Activated CD4-positive, alpha-beta memory T cell treated with anti-CD3 and anti-CD28 coated beads, Interleukin-2, amount 10 ng/mL, durations not matched to agents 7 days and 5 days (primary cell): Measurements from ENCODE around the gene TGM1. TPM values are rescaled to one million over a fixed set of nuclear protein-coding genes. Genes with fewer than 3 reads are reported as not detected.
A peak's percentile ranks its signal among the peaks of the same experiment; 100 is the strongest.
"Not testable (repeated sequence)": the region's sequence is repeated elsewhere in the genome, so short reads cannot be mapped to it uniquely, and the experiment has no call there.

Experiments
- CTCF ChIA-PET: fragments of 350-600 bp; sonication (Branson Sonifier 250); formaldehyde crosslinking; loops from one replicate; lab custom pipeline; 2021; ENCODE audit warnings: antibody characterized with exemption, inconsistent platforms; lab: Charles Lee
- POLR2A ChIA-PET: fragments of 350-600 bp; sonication (Branson Sonifier 250); formaldehyde crosslinking; loops from one replicate; lab custom pipeline; 2021; ENCODE audit warnings: antibody characterized with exemption; lab: Charles Lee
- DNase-seq: peaks from one replicate; pipeline ENCODE4 v3.0.0-alpha.2; 2020
- H3K27ac Mint-ChIP-seq: one replicate; pipeline ENCODE4 v1.8.0; 2021; ENCODE audit warnings: mild to moderate bottlenecking, mixed read lengths
- H3K27me3 Mint-ChIP-seq: one replicate; pipeline ENCODE4 v1.8.0; 2021; ENCODE audit warnings: mixed read lengths
- H3K36me3 Mint-ChIP-seq: one replicate; pipeline ENCODE4 v1.8.0; 2021; ENCODE audit warnings: low read depth, mixed read lengths
- H3K4me1 Mint-ChIP-seq: one replicate; pipeline ENCODE4 v1.8.0; 2021; ENCODE audit warnings: mixed read lengths
- H3K4me3 Mint-ChIP-seq: one replicate; pipeline ENCODE4 v1.8.0; 2021; ENCODE audit warnings: mild to moderate bottlenecking, mixed read lengths
- H3K9me3 Mint-ChIP-seq: one replicate; pipeline ENCODE4 v1.8.0; 2021; ENCODE audit warnings: mixed read lengths
- total RNA-seq, 2 experiments: library from RNA; stranded (reverse); gene quantifications; one replicate each; pipeline ENCODE4 v1.2.3, GENCODE V29; 2021

The TGM1 gene
- total RNA-seq, 2 experiments from 2014 or later: 4.0 to 4.4 TPM

DNA sequence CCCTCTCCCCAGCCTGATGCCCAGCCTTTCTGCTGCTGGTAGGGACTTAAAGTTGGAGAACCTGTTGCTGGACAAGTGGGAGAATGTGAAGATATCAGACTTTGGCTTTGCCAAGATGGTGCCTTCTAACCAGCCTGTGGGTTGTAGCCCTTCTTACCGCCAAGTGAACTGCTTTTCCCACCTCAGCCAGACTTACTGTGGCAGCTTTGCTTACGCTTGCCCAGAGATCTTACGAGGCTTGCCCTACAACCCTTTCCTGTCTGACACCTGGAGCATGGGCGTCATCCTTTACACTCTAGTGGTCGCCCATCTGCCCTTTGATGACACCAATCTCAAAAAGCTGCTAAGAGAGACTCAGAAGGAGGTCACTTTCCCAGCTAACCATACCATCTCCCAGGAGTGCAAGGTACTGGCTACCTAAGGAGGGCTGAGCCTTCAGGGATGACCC is 55.8 kb downstream of the TGM1 start:
- no peaks in the 10 kb centered on the region for H3K27me3 Mint-ChIP-seq
- no peak overlapping the region for H3K27ac Mint-ChIP-seq
- no peak overlapping the region for H3K4me3 Mint-ChIP-seq
- H3K36me3 Mint-ChIP-seq: peaks cover 87% of the 10 kb centered on the region
- ChIA-PET CTCF (interaction anchor here (1.4 kb wide), 1 partner anchor 11 kb away, joined by 5 read pairs; no protein-coding TSS in a partner anchor), POLR2A (interaction anchor here (0.6 to 14.0 kb wide), 4 partner anchors 9 to 127 kb away, joined by 3 to 186 read pairs (median 4); partner anchors contain the start of genes IRF9, MDP1 and TM9SF1)
- peaks cover 8% of the 10 kb centered on the region for H3K9me3 Mint-ChIP-seq
- peaks cover 29% of the 10 kb centered on the region for H3K4me1 Mint-ChIP-seq
- no peak for DNase-seq

GRCh38 chr14:24206260-24207103 is 56.5 kb downstream of the TGM1 start:
- Mint-ChIP-seq H3K4me3 (no peak overlapping the region), H3K27me3 (no peaks in the 10 kb centered on the region), H3K4me1 (peaks cover 23% of the 10 kb centered on the region), H3K36me3 (peaks cover 90% of the 10 kb centered on the region), H3K9me3 (peaks cover 11% of the 10 kb centered on the region), H3K27ac (no peak overlapping the region)
- ChIA-PET CTCF (interaction anchor here (1.2 to 1.4 kb wide), 2 partner anchors 10 to 45 kb away, joined by 3 to 5 read pairs; no protein-coding TSS in a partner anchor), POLR2A (interaction anchor here (1.2 to 14.0 kb wide), 2 partner anchors 11 to 36 kb away, joined by 3 to 186 read pairs; partner anchors contain the start of genes TINF2 and TM9SF1)
- no peak for DNase-seq

GRCh38 chr14:24204163-24205146 is 58.5 kb downstream of the TGM1 start:
- H3K27me3 Mint-ChIP-seq: no peaks in the 10 kb centered on the region
- POLR2A ChIA-PET: interaction anchor here (1.7 to 14.0 kb wide), 3 partner anchors 9 to 43 kb away, joined by 3 to 186 read pairs (median 7); partner anchors contain the start of genes IRF9, TINF2 and TM9SF1
- peaks cover 14% of the 10 kb centered on the region for H3K4me1 Mint-ChIP-seq
- peaks cover 14% of the 10 kb centered on the region for H3K9me3 Mint-ChIP-seq
- peak overlapping the region; percentile 9 for H3K27ac Mint-ChIP-seq
- DNase-seq: no peak
- no peak overlapping the region for H3K4me3 Mint-ChIP-seq
- CTCF ChIA-PET: no interaction called here
- peaks cover 90% of the 10 kb centered on the region for H3K36me3 Mint-ChIP-seq

- POLR2A ChIA-PET: interaction anchor here (1.4 to 14.0 kb wide), 4 partner anchors 8 to 42 kb away, joined by 3 to 186 read pairs (median 8); partner anchors contain the start of genes CHMP4A, IRF9, TINF2 and TM9SF1
- CTCF ChIA-PET: interaction anchor here (0.8 kb wide), 1 partner anchor 10 kb away, joined by 4 read pairs; the partner anchor contains the start of gene CHMP4A
- Mint-ChIP-seq H3K4me1 (peaks cover 21% of the 10 kb centered on the region), H3K9me3 (peaks cover 20% of the 10 kb centered on the region), H3K36me3 (peaks cover 92% of the 10 kb centered on the region)
- DNase-seq, H3K4me3 Mint-ChIP-seq, H3K27me3 Mint-ChIP-seq, H3K27ac Mint-ChIP-seq: not testable (repeated sequence)
These were observed 59.6 kb downstream of the TGM1 start for GRCh38 chr14:24203249-24203886.

GRCh38 chr14:24202538-24202937 is 60.4 kb downstream of the TGM1 start:
- not testable (repeated sequence) for H3K4me3 Mint-ChIP-seq, H3K27me3 Mint-ChIP-seq, DNase-seq, H3K27ac Mint-ChIP-seq
- H3K9me3 Mint-ChIP-seq: peaks cover 20% of the 10 kb centered on the region
- peaks cover 22% of the 10 kb centered on the region for H3K4me1 Mint-ChIP-seq
- H3K36me3 Mint-ChIP-seq: peaks cover 87% of the 10 kb centered on the region
- CTCF ChIA-PET: interaction anchor here (0.8 kb wide), 1 partner anchor 11 kb away, joined by 4 read pairs; the partner anchor contains the start of gene CHMP4A
- POLR2A ChIA-PET: interaction anchor here (1.4 to 2.8 kb wide), 3 partner anchors 11 to 41 kb away, joined by 3 to 9 read pairs (median 7); partner anchors contain the start of genes CHMP4A, IRF9 and TINF2

Other genes with a start within 250 kb of the TGM1 start
- 1 to 10 TPM; 3.7 to 4.2 TPM for gene CARMIL3, start 211.2 kb downstream of the TGM1 start, total RNA-seq
- gene CPNE6, start 191.6 kb downstream of the TGM1 start, total RNA-seq: not detected
- gene PCK2, start 168.9 kb downstream of the TGM1 start, total RNA-seq: 10 to 100 TPM; 88.5 to 90.6 TPM
- gene DCAF11, start 148.4 kb downstream of the TGM1 start, total RNA-seq: 10 to 100 TPM; 94.1 to 98.2 TPM
- gene NRL, start 148.2 kb downstream of the TGM1 start, total RNA-seq: 1 to 10 TPM; 2.1 to 2.4 TPM
- 1 to 10 TPM; 1.3 to 1.4 TPM for gene FITM1, start 132.5 kb downstream of the TGM1 start, total RNA-seq
- gene PSME1, start 127.0 kb downstream of the TGM1 start, total RNA-seq: 100 to 1,000 TPM; 391 to 397 TPM
- 10 to 100 TPM; 45.0 to 51.7 TPM for gene EMC9, start 121.6 kb downstream of the TGM1 start, total RNA-seq
- gene PSME2, start 116.6 kb downstream of the TGM1 start, total RNA-seq: 100 to 1,000 TPM; 395 to 405 TPM
- 100 to 1,000 TPM; 122 to 129 TPM for gene RNF31, start 115.7 kb downstream of the TGM1 start, total RNA-seq
- 100 to 1,000 TPM; 262 to 267 TPM for gene IRF9, start 101.9 kb downstream of the TGM1 start, total RNA-seq
- gene REC8, start 91.1 kb downstream of the TGM1 start, total RNA-seq: 10 to 100 TPM; 48.0 to 51.9 TPM
- 10 to 100 TPM; 24.0 to 26.2 TPM for gene IPO4, start 74.4 kb downstream of the TGM1 start, total RNA-seq
- gene TM9SF1, start 67.7 kb downstream of the TGM1 start, total RNA-seq: 10 to 100 TPM; 30.8 to 35.1 TPM
- gene TSSK4, start 57.5 kb downstream of the TGM1 start, total RNA-seq: under 1 TPM; 0.48 to 0.76 TPM
- gene CHMP4A, start 49.7 kb downstream of the TGM1 start, total RNA-seq: 10 to 100 TPM; 92.9 to 97.9 TPM
- gene MDP1, start 47.1 kb downstream of the TGM1 start, total RNA-seq: 10 to 100 TPM; 13.5 to 17.0 TPM
- gene NEDD8, start 30.8 kb downstream of the TGM1 start, total RNA-seq: 100 to 1,000 TPM; 190 to 197 TPM
- gene GMPR2, start 30.2 kb downstream of the TGM1 start, total RNA-seq: 10 to 100 TPM; 78.1 to 90.3 TPM
- gene TINF2, start 20.6 kb downstream of the TGM1 start, total RNA-seq: 100 to 1,000 TPM; 133 to 139 TPM
- gene RABGGTA, start 8.4 kb upstream of the TGM1 start, total RNA-seq: 10 to 100 TPM; 40.2 to 41.0 TPM
- 10 to 100 TPM; 31.6 to 33.4 TPM for gene DHRS1, start 36.6 kb upstream of the TGM1 start, total RNA-seq
- 10 to 100 TPM; 25.8 to 27.7 TPM for gene NOP9, start 36.7 kb upstream of the TGM1 start, total RNA-seq
- 10 to 100 TPM; 38.4 to 39.6 TPM for gene CIDEB, start 44.8 kb upstream of the TGM1 start, total RNA-seq
- gene LTB4R2, start 47.0 kb upstream of the TGM1 start, total RNA-seq: 10 to 100 TPM; 18.5 to 19.6 TPM
- gene LTB4R, start 48.3 kb upstream of the TGM1 start, total RNA-seq: 10 to 100 TPM; 36.1 to 37.9 TPM
- gene ADCY4, start 71.9 kb upstream of the TGM1 start, total RNA-seq: 1 to 10 TPM; 4.5 to 5.9 TPM
- 10 to 100 TPM; 37.3 to 38.0 TPM for gene RIPK3, start 76.8 kb upstream of the TGM1 start, total RNA-seq
- not detected for gene NFATC4, start 105.0 kb upstream of the TGM1 start, total RNA-seq
- gene NYNRIN, start 135.8 kb upstream of the TGM1 start, total RNA-seq: under 1 TPM; 0.18 TPM
- gene CBLN3, start 166.5 kb upstream of the TGM1 start, total RNA-seq: 1 to 10 TPM; 8.6 to 9.5 TPM
- 10 to 100 TPM; 96.0 to 99.5 TPM for gene KHNYN, start 166.8 kb upstream of the TGM1 start, total RNA-seq
- gene SDR39U1, start 179.6 kb upstream of the TGM1 start, total RNA-seq: 10 to 100 TPM; 38.5 to 41.6 TPM
- not detected for gene CMA1, start 245.1 kb upstream of the TGM1 start, total RNA-seq